Liver (tissue), 3 donors: ENCODE data around the gene DEPDC5.

Experiments used
- RAD21 ChIP-seq, 2 donors: IDR thresholded peaks; 2 replicates each; pipeline ENCODE4 v1.6.1; 2016; ENCODE audit warnings: antibody characterized with exemption in 2 of 2, mild to moderate bottlenecking in 2 of 2
- RXRA ChIP-seq, 2 donors: IDR thresholded peaks; 2 replicates each; pipeline ENCODE4 v1.6.1; 2017 to 2018; ENCODE audit warnings: antibody characterized with exemption in 2 of 2, mild to moderate bottlenecking in 1 of 2
- YY1 ChIP-seq: IDR thresholded peaks from 2 replicates; pipeline ENCODE4 v1.6.1; 2016; ENCODE audit warnings: antibody characterized with exemption, mild to moderate bottlenecking
- TF ChIP-seq, protein P1 (sequence below): fragments of 150-350 bp; IDR thresholded peaks from 2 replicates; pipeline ENCODE4 v1.5.1; 2017; ENCODE audit warnings: improper control_type of control experiment, low read depth, low read length; ENCODE audit not compliant: missing input control
- TF ChIP-seq, protein P2 (sequence below): IDR thresholded peaks from 2 replicates; pipeline ENCODE4 v1.6.1; 2016; ENCODE audit warnings: antibody characterized with exemption
- donor health status: healthy.
- donor health status: healthy.

DNA sequence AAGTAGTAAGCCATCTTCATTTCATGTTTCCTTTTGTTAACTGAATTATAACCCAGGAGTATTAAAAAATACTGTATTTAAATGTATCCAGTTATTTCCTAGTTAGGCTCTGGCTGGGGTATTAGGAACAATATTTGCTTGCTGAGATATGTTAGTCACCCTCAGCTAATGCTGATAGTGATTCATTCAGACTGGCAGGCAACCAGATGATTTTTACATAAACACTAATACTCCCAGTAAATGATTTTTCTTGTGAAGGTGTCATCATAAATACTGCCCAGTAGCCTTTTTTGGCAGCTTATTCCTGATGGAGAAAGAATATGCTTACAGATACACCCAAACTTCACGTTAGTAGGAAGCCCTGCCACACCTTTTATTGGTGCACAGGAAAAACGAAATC, 198.7 kb downstream of the DEPDC5 start:
- TF ChIP-seq, protein P1, sequence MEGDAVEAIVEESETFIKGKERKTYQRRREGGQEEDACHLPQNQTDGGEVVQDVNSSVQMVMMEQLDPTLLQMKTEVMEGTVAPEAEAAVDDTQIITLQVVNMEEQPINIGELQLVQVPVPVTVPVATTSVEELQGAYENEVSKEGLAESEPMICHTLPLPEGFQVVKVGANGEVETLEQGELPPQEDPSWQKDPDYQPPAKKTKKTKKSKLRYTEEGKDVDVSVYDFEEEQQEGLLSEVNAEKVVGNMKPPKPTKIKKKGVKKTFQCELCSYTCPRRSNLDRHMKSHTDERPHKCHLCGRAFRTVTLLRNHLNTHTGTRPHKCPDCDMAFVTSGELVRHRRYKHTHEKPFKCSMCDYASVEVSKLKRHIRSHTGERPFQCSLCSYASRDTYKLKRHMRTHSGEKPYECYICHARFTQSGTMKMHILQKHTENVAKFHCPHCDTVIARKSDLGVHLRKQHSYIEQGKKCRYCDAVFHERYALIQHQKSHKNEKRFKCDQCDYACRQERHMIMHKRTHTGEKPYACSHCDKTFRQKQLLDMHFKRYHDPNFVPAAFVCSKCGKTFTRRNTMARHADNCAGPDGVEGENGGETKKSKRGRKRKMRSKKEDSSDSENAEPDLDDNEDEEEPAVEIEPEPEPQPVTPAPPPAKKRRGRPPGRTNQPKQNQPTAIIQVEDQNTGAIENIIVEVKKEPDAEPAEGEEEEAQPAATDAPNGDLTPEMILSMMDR = no peak
- no peak for TF ChIP-seq YY1
- TF ChIP-seq, protein P2, sequence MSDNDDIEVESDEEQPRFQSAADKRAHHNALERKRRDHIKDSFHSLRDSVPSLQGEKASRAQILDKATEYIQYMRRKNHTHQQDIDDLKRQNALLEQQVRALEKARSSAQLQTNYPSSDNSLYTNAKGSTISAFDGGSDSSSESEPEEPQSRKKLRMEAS = no peak
- no peak for TF ChIP-seq RAD21 (IDR thresholded peaks at IDR 0.05)
- no peak for TF ChIP-seq RXRA (IDR thresholded peaks at IDR 0.05)
